Prostate gland (tissue), 2 donors: ENCODE measurements around the gene AHNAK. TPM values are rescaled to one million over a fixed set of nuclear protein-coding genes. Genes with fewer than 3 reads are reported as not detected.

Source experiments
- DNase-seq: peaks from one replicate; pipeline ENCODE4 v3.0.0-alpha.2; 2019; ENCODE audit warnings: low spot score
- H3K27ac ChIP-seq, 2 donors: fragments of 200-600 bp; sonication (generic); 2 replicates each; pipeline ENCODE4 v1.5.1; 2017 to 2019
- H3K27me3 ChIP-seq: fragments of 200-600 bp; sonication (generic); replicated peaks from 2 replicates; pipeline ENCODE4 v1.5.1; 2019; ENCODE audit not compliant: insufficient read depth
- H3K36me3 ChIP-seq, 2 donors: fragments of 200-600 bp; sonication (generic); 1 replicate in 1 of 2; 2 replicates in 1 of 2; pipeline versions ENCODE4 v1.5.1 to v1.8.1; 2017 to 2019
- H3K4me1 ChIP-seq: fragments of 200-600 bp; sonication (generic); replicated peaks from 2 replicates; pipeline ENCODE4 v1.5.1; 2019
- H3K4me3 ChIP-seq, 2 donors: fragments of 200-600 bp; sonication (generic); 2 replicates each; pipeline ENCODE4 v1.5.1; 2017 to 2019
- H3K9me3 ChIP-seq: fragments of 200-600 bp; sonication (generic); 2 replicates; pipeline ENCODE4 v1.5.1; 2017
- CTCF ChIP-seq, 4 experiments: fragments of 200-600 bp in 2 of 4; fragments of 450-650 bp in 2 of 4; sonication (generic) in 2 of 4; IDR thresholded peaks; 1 replicate in 3 of 4; 2 replicates in 1 of 4; pipeline ENCODE4 v1.5.1; 2016 to 2019; ENCODE audit warnings: antibody characterized with exemption in 4 of 4, mild to moderate bottlenecking in 2 of 4, moderate library complexity in 2 of 4
- POLR2A ChIP-seq: fragments of 450-650 bp; IDR thresholded peaks from one replicate; pipeline ENCODE4 v1.6.1; 2016; ENCODE audit warnings: antibody characterized with exemption, mild to moderate bottlenecking
- POLR2AphosphoS5 ChIP-seq: sonication (generic); formaldehyde crosslinking; IDR thresholded peaks from one replicate; pipeline ENCODE4 v1.6.1; 2017; ENCODE audit warnings: antibody characterized with exemption
- WGBS: methylation state at CpG from one replicate; pipeline ENCODE4 v1.1.5; 2018; 5-methylcytosine and 5-hydroxymethylcytosine counted together
- intact Hi-C: fragments of 100-400 bp; cut with DNase I; formaldehyde crosslinking; loops from one replicate; pipeline ENCODE4 v1.14.2; 2022
- total RNA-seq, 2 donors: library from RNA; depleted of rRNA; stranded (reverse); fragments of >200 nt; gene quantifications; one replicate each; pipeline ENCODE4 v1.1.0, GENCODE V29; 2016

The AHNAK gene
- total RNA-seq, 2 donors from 2014 or later: 367 to 434 TPM

DNA sequence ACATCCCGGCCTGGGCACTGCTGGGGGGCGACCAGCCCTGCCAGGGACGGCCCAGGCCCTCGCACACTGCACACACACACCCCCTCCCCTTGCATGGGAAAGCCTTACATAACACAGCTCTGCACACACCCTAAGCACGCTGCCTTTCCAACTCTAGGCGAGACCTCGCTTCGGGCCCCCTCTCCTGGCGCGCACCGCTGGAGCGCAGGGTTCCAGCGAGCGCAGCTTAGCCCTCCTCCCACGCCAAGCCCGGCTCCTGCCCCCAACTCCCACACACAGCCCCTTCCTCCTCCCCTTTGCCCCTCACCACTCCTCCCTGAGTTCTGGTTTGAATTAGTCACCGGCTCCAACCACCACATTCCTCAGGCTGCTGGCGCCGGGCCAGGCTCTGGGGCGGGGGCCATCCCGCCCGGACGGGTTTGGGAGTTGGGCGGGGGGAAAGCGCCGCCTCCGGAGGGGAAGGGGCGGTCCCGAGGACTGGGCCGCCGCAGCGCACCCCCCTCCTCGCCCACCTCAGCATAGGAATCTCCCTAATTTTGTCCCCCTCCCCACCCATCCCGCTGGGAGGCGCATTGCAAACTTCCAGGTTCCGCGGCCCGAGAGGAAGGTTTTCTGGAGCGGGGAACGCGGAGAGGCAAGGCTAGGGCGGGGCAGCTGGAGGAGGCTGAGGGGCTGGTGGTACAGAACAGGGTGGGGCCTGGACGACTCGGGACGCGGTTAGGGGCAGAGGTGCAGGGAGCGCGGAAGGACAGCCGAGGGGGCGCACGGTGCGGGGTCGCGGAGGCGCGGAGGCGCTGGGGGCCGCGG, 966 bp downstream of the AHNAK start:
- DNase-seq: peak; percentile 92
- H3K4me1 ChIP-seq: peaks cover 44% of the 10 kb centered on the region
- TF ChIP-seq POLR2A (peak; percentile 63), CTCF (IDR thresholded peaks at IDR 0.05) (peak in 2 of 4 experiments; percentile 3 to 30), POLR2AphosphoS5 (peak; percentile 93)
- H3K27me3 ChIP-seq: no peaks in the 10 kb centered on the region
- intact Hi-C loops: loop anchor here (2.0 to 5.0 kb wide), 3 partner anchors 15 to 67 kb away; partner anchors contain the start of genes EML3 and ROM1
- no peaks in the 10 kb centered on the region for H3K9me3 ChIP-seq
- H3K4me3 ChIP-seq: peak overlapping the region; percentile 93 to 98
- peak overlapping the region; percentile 97 to 99 for H3K27ac ChIP-seq
- no peaks in the 10 kb centered on the region for H3K36me3 ChIP-seq
- under 1% methylated on average over 59 of the region's 59 CpGs for WGBS

GRCh38 chr11:62544581-62545436, 1.8 kb downstream of the AHNAK start:
- Histone ChIP-seq H3K36me3 (no peaks in the 10 kb centered on the region), H3K4me1 (peaks cover 53% of the 10 kb centered on the region), H3K27me3 (no peaks in the 10 kb centered on the region), H3K4me3 (peak overlapping the region; percentile 93 to 98), H3K27ac (peak overlapping the region; percentile 97 to 99), H3K9me3 (no peaks in the 10 kb centered on the region)
- WGBS: 11% methylated on average over 26 of the region's 32 CpGs
- TF ChIP-seq CTCF (IDR thresholded peaks at IDR 0.05) (no peak), POLR2A (no peak), POLR2AphosphoS5 (no peak)
- intact Hi-C loops: loop anchor here (2.0 to 5.0 kb wide), 4 partner anchors 16 to 98 kb away; partner anchors contain the start of genes EML3 and ROM1
- DNase-seq: no peak

DNA sequence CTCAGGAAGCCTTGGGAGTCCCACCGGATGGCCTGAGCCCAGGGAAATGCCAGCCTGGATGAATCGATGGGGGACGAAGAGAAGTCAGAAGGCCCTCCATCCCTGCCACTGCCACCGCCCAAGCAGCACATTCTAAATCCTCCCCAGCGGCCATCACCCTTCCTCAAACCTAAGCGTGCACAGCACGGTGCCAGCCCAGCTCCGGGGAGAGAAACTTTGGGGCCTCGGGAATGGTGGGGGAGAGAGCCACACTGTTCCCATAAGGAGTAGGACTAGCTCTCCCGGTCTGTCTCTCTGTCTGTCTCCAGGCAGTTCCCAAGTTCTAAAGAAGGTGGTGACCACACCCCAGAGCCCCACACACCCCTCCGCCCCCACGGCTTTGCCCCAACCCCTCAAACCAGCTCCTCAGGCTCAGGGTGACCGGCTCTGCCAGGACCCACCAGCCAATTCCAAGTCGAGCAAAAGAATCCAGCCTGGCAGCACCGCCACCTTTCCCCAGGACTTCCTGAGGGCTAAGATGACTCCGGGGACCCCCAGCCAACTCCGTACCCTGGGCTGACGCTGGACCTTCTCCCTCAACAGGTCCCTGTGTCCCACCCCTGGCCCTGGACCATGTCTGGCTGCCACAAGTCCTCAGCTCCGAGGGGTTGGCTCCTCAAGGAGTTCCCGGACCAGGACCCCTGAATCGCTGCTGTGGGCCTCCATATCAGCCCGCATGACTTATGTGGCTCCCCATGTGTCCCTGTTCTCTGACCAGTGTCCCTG, 2.7 kb downstream of the AHNAK start:
- Histone ChIP-seq H3K27ac (peak overlapping the region; percentile 97 to 99), H3K9me3 (no peaks in the 10 kb centered on the region), H3K36me3 (no peaks in the 10 kb centered on the region), H3K4me1 (peaks cover 55% of the 10 kb centered on the region), H3K4me3 (peak overlapping the region; percentile 93 to 98), H3K27me3 (no peaks in the 10 kb centered on the region)
- no peak for TF ChIP-seq POLR2A
- no peak for TF ChIP-seq CTCF (IDR thresholded peaks at IDR 0.05)
- no peak for TF ChIP-seq POLR2AphosphoS5
- DNase-seq: peak; percentile 25
- intact Hi-C loops: loop anchor here (2.0 to 5.0 kb wide), 4 partner anchors 17 to 149 kb away; no protein-coding TSS in a partner anchor
- WGBS: 26% methylated on average over 22 of the region's 22 CpGs

GRCh38 chr11:62542750-62543567, 3.6 kb downstream of the AHNAK start:
- TF ChIP-seq POLR2A: no peak
- TF ChIP-seq CTCF (IDR thresholded peaks at IDR 0.05): peak; percentile 98 to 99 (median 98)
- peak; percentile 57 for TF ChIP-seq POLR2AphosphoS5
- Histone ChIP-seq H3K27me3 (no peaks in the 10 kb centered on the region), H3K27ac (peak overlapping the region; percentile 97 to 99), H3K9me3 (no peaks in the 10 kb centered on the region), H3K4me3 (peak overlapping the region; percentile 93 to 98), H3K36me3 (no peaks in the 10 kb centered on the region), H3K4me1 (peaks cover 53% of the 10 kb centered on the region)
- peak; percentile 64 for DNase-seq
- WGBS: 8% methylated on average over 30 of the region's 30 CpGs
- intact Hi-C loops: loop anchor here (2.0 to 5.0 kb wide), 3 partner anchors 96 to 148 kb away; no protein-coding TSS in a partner anchor
